Fibroblast of lung (primary cell): ENCODE data around the gene MED17. TPM values are rescaled to one million over a fixed set of nuclear protein-coding genes. Genes with fewer than 3 reads are reported as not detected.

Source experiments
- DNase-seq, 2 donors: peaks; one replicate each; pipeline versions ENCODE4 v3.0.0 to v3.0.0-alpha.2; 2010; ENCODE audit warnings: low read depth in 2 of 2
- H2AFZ ChIP-seq: 2 replicates; pipeline ENCODE4 v1.5.1; 2012; ENCODE audit warnings: low read length, control low read depth, inconsistent platforms
- H3K27ac ChIP-seq: 2 replicates; pipeline ENCODE4 v1.5.1; 2011; ENCODE audit warnings: low read length, control low read depth; ENCODE audit not compliant: insufficient read depth
- H3K27me3 ChIP-seq: 2 replicates; pipeline ENCODE4 v1.5.1; 2011; ENCODE audit warnings: mild to moderate bottlenecking, low read length; ENCODE audit not compliant: control insufficient read depth, insufficient read depth
- H3K36me3 ChIP-seq: 2 replicates; pipeline ENCODE4 v1.5.1; 2011; ENCODE audit warnings: low read length; ENCODE audit not compliant: control insufficient read depth, insufficient read depth
- H3K4me1 ChIP-seq: 2 replicates; pipeline ENCODE4 v1.5.1; 2011; ENCODE audit warnings: low read length; ENCODE audit not compliant: control insufficient read depth, insufficient read depth; ENCODE audit errors: extremely low read depth
- H3K4me2 ChIP-seq: 2 replicates; pipeline ENCODE4 v1.5.1; 2011; ENCODE audit warnings: low read length, control low read depth; ENCODE audit not compliant: insufficient read depth; ENCODE audit errors: extremely low read depth
- H3K4me3 ChIP-seq, 4 experiments: fragments of 200-600 bp in 1 of 4; sonication (generic) in 1 of 4; replicated peaks in 1 of 4; 2 replicates each; pipeline ENCODE4 v1.5.1; 2011 to 2016; ENCODE audit warnings: low read length in 4 of 4, low read depth in 3 of 4, mild to moderate bottlenecking in 3 of 4, control low read depth in 2 of 4, inconsistent platforms in 1 of 4, mixed read lengths in 1 of 4; ENCODE audit not compliant: insufficient read depth in 1 of 4; ENCODE audit errors: control extremely low read depth in 1 of 4
- H3K79me2 ChIP-seq: 2 replicates; pipeline ENCODE4 v1.5.1; 2012; ENCODE audit warnings: mild to moderate bottlenecking, low read length, inconsistent platforms; ENCODE audit not compliant: control insufficient read depth, insufficient read depth
- H3K9ac ChIP-seq: 2 replicates; pipeline ENCODE4 v1.5.1; 2011; ENCODE audit warnings: mild to moderate bottlenecking, low read length, control low read depth; ENCODE audit not compliant: insufficient read depth
- H3K9me3 ChIP-seq: 2 replicates; pipeline ENCODE4 v1.5.1; 2012; ENCODE audit warnings: low read depth, low read length; ENCODE audit not compliant: control insufficient read depth, insufficient read depth
- H4K20me1 ChIP-seq: 2 replicates; pipeline ENCODE4 v1.5.1; 2011; ENCODE audit warnings: low read length; ENCODE audit not compliant: control insufficient read depth, insufficient read depth; ENCODE audit errors: extremely low read depth
- EZH2 ChIP-seq: IDR thresholded peaks from 2 replicates; pipeline ENCODE4 v1.5.1; 2012; ENCODE audit warnings: low read length, control low read depth, mild to moderate bottlenecking; ENCODE audit errors: missing control alignments
- polyA plus RNA-seq, 2 donors: library from polyadenylated mRNA; depleted of rRNA in 1 of 2; stranded (reverse) in 1 of 2; unstranded in 1 of 2; fragments of >200 nt; gene quantifications; 2 replicates each; pipeline ENCODE4 v1.2.1, GENCODE V29; 2011 to 2012; ENCODE audit warnings: missing spikeins in 1 of 2
- total RNA-seq: library from RNA; depleted of rRNA; stranded (reverse); fragments of >200 nt; gene quantifications from 2 replicates; pipeline ENCODE4 v1.2.1, GENCODE V29; 2014
- TF ChIP-seq, protein P1 (sequence below), 2 donors: IDR thresholded peaks in 1 of 2; conservative IDR thresholded peaks in 1 of 2; 1 replicate in 1 of 2; 2 replicates in 1 of 2; pipeline ENCODE4 v1.5.1; 2011 to 2012; ENCODE audit warnings: low read length in 2 of 2, control low read depth in 1 of 2, inconsistent platforms in 1 of 2, low read depth in 1 of 2, mild to moderate bottlenecking in 1 of 2

Gene MED17
- total and polyA plus RNA-seq, 2 donors (not counting 1 experiment from before 2014, with no cell fraction given), result 24.1 to 25.6 TPM

DNA sequence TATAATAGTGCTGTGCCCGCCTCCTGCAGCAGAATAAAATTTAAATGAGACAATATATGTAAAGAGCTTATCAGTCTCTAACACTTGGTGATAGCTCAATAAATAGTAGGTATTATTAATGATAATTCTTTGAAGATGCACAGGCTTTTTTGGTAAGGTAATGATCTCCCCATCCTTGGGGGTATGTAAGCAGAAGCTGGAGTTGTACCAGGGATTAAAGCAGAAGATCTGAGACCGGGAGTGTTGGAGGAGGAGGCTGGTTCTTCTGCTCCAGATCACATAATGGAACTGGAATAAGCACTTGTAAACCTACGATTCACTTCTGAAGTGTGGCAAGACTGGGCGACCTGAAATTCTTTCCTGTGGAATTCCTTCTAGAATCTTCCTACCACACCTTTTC, 58.0 kb downstream of the MED17 start:
- Histone ChIP-seq H3K79me2 (no peaks in the 10 kb centered on the region), H3K36me3 (no peaks in the 10 kb centered on the region), H3K9me3 (no peaks in the 10 kb centered on the region), H3K4me3 (no peak overlapping the region), H3K27me3 (no peaks in the 10 kb centered on the region), H3K4me1 (peaks cover 2% of the 10 kb centered on the region), H2AFZ (no peak overlapping the region), H4K20me1 (no peaks in the 10 kb centered on the region), H3K9ac (no peak overlapping the region), H3K4me2 (no peak overlapping the region), H3K27ac (no peak overlapping the region)
- no peak for TF ChIP-seq EZH2
- TF ChIP-seq, protein P1, sequence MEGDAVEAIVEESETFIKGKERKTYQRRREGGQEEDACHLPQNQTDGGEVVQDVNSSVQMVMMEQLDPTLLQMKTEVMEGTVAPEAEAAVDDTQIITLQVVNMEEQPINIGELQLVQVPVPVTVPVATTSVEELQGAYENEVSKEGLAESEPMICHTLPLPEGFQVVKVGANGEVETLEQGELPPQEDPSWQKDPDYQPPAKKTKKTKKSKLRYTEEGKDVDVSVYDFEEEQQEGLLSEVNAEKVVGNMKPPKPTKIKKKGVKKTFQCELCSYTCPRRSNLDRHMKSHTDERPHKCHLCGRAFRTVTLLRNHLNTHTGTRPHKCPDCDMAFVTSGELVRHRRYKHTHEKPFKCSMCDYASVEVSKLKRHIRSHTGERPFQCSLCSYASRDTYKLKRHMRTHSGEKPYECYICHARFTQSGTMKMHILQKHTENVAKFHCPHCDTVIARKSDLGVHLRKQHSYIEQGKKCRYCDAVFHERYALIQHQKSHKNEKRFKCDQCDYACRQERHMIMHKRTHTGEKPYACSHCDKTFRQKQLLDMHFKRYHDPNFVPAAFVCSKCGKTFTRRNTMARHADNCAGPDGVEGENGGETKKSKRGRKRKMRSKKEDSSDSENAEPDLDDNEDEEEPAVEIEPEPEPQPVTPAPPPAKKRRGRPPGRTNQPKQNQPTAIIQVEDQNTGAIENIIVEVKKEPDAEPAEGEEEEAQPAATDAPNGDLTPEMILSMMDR (conservative IDR thresholded peaks at IDR 0.05 in 1 of 2, IDR thresholded peaks at IDR 0.05 in 1 of 2; ENCODE audit: low read depth in 1 of 2, low read length in 2 of 2), result no peak
- no peak for DNase-seq

DNA sequence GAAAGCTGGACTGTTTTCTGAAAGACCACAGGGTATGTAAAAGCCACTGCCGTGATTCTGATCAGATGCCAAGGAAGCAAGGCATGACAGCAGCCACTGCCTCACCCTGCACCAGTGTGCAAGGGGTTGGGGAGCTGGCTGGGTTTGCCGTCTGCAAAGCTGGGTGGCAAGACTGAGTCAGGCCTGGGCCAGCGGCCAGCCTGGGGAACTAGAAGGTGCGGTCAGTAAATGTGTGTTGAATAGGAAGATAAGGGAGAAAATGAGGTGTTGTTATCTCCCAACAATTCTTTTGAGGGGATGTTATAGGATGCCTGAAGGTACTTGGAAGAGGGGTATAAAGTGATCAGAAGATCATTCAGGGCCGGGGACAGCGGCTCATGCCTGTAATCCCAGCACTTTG, 58.4 kb downstream of the MED17 start:
- no peak overlapping the region for H3K27ac ChIP-seq
- H4K20me1 ChIP-seq, result no peaks in the 10 kb centered on the region
- DNase-seq, result peak; percentile 53 to 95
- H3K36me3 ChIP-seq, result no peaks in the 10 kb centered on the region
- no peak overlapping the region for H3K9ac ChIP-seq
- no peak for TF ChIP-seq EZH2
- TF ChIP-seq, protein P1 (conservative IDR thresholded peaks at IDR 0.05 in 1 of 2, IDR thresholded peaks at IDR 0.05 in 1 of 2; ENCODE audit: low read depth in 1 of 2, low read length in 2 of 2), result no peak
- H2AFZ ChIP-seq, result no peak overlapping the region
- no peaks in the 10 kb centered on the region for H3K27me3 ChIP-seq
- H3K9me3 ChIP-seq, result no peaks in the 10 kb centered on the region
- H3K4me2 ChIP-seq, result no peak overlapping the region
- H3K79me2 ChIP-seq, result no peaks in the 10 kb centered on the region
- peaks cover 2% of the 10 kb centered on the region for H3K4me1 ChIP-seq
- H3K4me3 ChIP-seq, result no peak overlapping the region

GRCh38 chr11:93843906-93844305, 59.8 kb downstream of the MED17 start:
- H3K27me3 ChIP-seq, result no peaks in the 10 kb centered on the region
- peaks cover 2% of the 10 kb centered on the region for H3K4me1 ChIP-seq
- no peak overlapping the region for H3K4me2 ChIP-seq
- H3K9me3 ChIP-seq, result no peaks in the 10 kb centered on the region
- DNase-seq, result peak in 1 of 2 donors; percentile 34
- no peaks in the 10 kb centered on the region for H3K79me2 ChIP-seq
- no peak overlapping the region for H2AFZ ChIP-seq
- H3K27ac ChIP-seq, result no peak overlapping the region
- H3K36me3 ChIP-seq, result no peaks in the 10 kb centered on the region
- H3K9ac ChIP-seq, result no peak overlapping the region
- no peak overlapping the region for H3K4me3 ChIP-seq
- no peaks in the 10 kb centered on the region for H4K20me1 ChIP-seq
- no peak for TF ChIP-seq EZH2
- TF ChIP-seq, protein P1 (conservative IDR thresholded peaks at IDR 0.05 in 1 of 2, IDR thresholded peaks at IDR 0.05 in 1 of 2; ENCODE audit: low read depth in 1 of 2, low read length in 2 of 2), result no peak
